Measurements from ENCODE around the gene SNTG2. TPM values are rescaled to one million over a fixed set of nuclear protein-coding genes. Genes with fewer than 3 reads are reported as not detected.

Gene SNTG2
- total RNA-seq, 2 donors from 2014 or later: 4.1 to 11.9 TPM

DNA sequence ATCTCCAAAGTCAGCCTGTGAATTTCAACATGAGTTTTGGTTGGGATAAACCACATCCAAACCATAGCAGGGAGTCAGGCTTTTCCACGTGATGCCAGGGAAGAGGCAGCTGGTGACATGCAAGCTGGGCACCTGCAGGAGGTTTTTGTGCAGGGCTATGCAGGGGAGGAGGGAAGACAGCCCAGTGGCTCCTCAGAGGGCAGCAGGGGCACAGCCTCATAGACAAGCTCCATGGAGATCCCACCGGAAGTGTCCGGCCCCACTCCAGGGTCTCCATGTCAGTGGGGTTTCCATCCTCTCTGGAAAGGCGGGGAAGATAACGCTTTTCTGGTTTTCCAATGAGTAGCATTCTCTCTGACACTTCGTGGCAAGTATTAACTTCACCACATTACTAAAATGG, 327.0 kb downstream of the SNTG2 start:
- no peak overlapping the region for H3K9ac ChIP-seq (ENCODE audit: extremely low read depth, low read length, poor library complexity, severe bottlenecking)
- no peak overlapping the region for H3K27ac ChIP-seq (ENCODE audit: low read depth, low read length)
- no peaks in the 10 kb centered on the region for H3K27me3 ChIP-seq (ENCODE audit: control insufficient read depth, insufficient read depth, low read length, poor library complexity, severe bottlenecking)
- no peak for DNase-seq
- H3K36me3 Mint-ChIP-seq (ENCODE audit: low read depth): no peaks in the 10 kb centered on the region
- no peak overlapping the region for H3K4me3 ChIP-seq (ENCODE audit: low read length)
- 83 to 92% methylated on average over 5 to 6 of the region's 6 CpGs for WGBS, 2 experiments (ENCODE audit: insufficient coverage in 1 of 2, insufficient read length in 1 of 2)
- H3K36me3 ChIP-seq (ENCODE audit: control insufficient read depth, insufficient read depth, low read length): no peaks in the 10 kb centered on the region
- H3K27ac Mint-ChIP-seq: no peak overlapping the region
- no peaks in the 10 kb centered on the region for H3K4me1 Mint-ChIP-seq
- H3K27me3 Mint-ChIP-seq (ENCODE audit: insufficient read depth): peaks cover 2% of the 10 kb centered on the region
- no peaks in the 10 kb centered on the region for H3K4me1 ChIP-seq (ENCODE audit: control insufficient read depth, insufficient read depth, low read length)
- no peaks in the 10 kb centered on the region for H3K9me3 ChIP-seq (ENCODE audit: control insufficient read depth, low read length)
- H3K9me3 Mint-ChIP-seq: peaks cover 19% of the 10 kb centered on the region
- H3K4me3 Mint-ChIP-seq: no peak overlapping the region
- no peak for TF ChIP-seq CTCF (conservative IDR thresholded peaks at IDR 0.05)

DNA sequence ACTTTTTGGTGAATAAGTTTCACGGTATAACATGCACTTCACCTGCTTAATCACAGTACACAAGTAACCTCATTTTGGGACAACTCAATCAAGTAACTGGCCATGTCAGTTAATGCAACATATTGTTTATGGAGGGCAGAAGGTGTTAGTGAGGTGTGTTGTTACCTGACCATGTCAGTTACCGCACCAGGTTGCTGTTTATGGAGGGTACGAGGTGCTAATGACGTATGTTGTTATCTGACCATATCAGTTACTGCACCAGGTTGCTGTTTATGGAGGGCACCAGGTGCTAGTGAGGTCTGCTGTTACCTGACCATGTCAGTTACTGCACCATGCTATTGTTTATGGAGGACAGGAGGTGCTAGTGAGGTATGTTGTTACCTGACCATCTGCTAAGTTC, 327.5 kb downstream of the SNTG2 start:
- Histone ChIP-seq H3K4me3 (ENCODE audit: low read length) (no peak overlapping the region), H3K27ac (ENCODE audit: low read depth, low read length) (no peak overlapping the region), H3K27me3 (ENCODE audit: control insufficient read depth, insufficient read depth, low read length, poor library complexity, severe bottlenecking) (no peaks in the 10 kb centered on the region), H3K9me3 (ENCODE audit: control insufficient read depth, low read length) (no peaks in the 10 kb centered on the region), H3K36me3 (ENCODE audit: control insufficient read depth, insufficient read depth, low read length) (no peaks in the 10 kb centered on the region), H3K4me1 (ENCODE audit: control insufficient read depth, insufficient read depth, low read length) (no peaks in the 10 kb centered on the region), H3K9ac (ENCODE audit: extremely low read depth, low read length, poor library complexity, severe bottlenecking) (no peak overlapping the region)
- peaks cover 2% of the 10 kb centered on the region for H3K27me3 Mint-ChIP-seq (ENCODE audit: insufficient read depth)
- H3K4me3 Mint-ChIP-seq: no peak overlapping the region
- H3K27ac Mint-ChIP-seq: no peak overlapping the region
- DNase-seq: no peak
- H3K4me1 Mint-ChIP-seq: no peaks in the 10 kb centered on the region
- WGBS, 2 experiments (ENCODE audit: insufficient coverage in 1 of 2, insufficient read length in 1 of 2): 87 to 100% methylated on average over 1 to 4 of the region's 4 CpGs
- no peaks in the 10 kb centered on the region for H3K36me3 Mint-ChIP-seq (ENCODE audit: low read depth)
- TF ChIP-seq CTCF (conservative IDR thresholded peaks at IDR 0.05): no peak
- peaks cover 19% of the 10 kb centered on the region for H3K9me3 Mint-ChIP-seq

DNA sequence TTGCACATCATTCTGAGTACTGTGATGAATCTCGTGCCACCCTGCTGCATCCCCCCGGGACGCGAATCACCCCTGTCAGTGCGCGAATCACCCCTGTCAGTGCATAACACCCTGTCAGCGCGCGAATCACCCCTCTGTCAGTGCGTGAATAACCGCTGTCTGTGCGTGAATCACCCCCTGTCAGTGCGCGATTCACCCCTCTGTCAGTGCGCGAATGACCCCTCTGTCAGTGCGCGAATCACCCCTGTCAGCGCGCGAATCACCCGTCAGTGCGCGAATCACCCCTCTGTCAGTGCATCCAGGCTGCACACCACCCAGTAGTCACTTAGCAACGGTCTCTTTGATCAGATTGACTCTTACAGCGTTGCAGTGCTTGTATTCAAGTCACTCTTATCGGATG, 328.2 kb downstream of the SNTG2 start:
- peaks cover 17% of the 10 kb centered on the region for H3K9me3 Mint-ChIP-seq
- H3K4me3 Mint-ChIP-seq: no peak overlapping the region
- no peaks in the 10 kb centered on the region for H3K36me3 ChIP-seq (ENCODE audit: control insufficient read depth, insufficient read depth, low read length)

More for the DNA sequence above, 328.2 kb downstream of the SNTG2 start:
- peaks cover 1% of the 10 kb centered on the region for H3K4me1 Mint-ChIP-seq
- H3K9ac ChIP-seq (ENCODE audit: extremely low read depth, low read length, poor library complexity, severe bottlenecking): no peak overlapping the region
- H3K4me1 ChIP-seq (ENCODE audit: control insufficient read depth, insufficient read depth, low read length): no peaks in the 10 kb centered on the region
- no peak overlapping the region for H3K27ac Mint-ChIP-seq
- H3K9me3 ChIP-seq (ENCODE audit: control insufficient read depth, low read length): no peaks in the 10 kb centered on the region
- H3K27me3 Mint-ChIP-seq (ENCODE audit: insufficient read depth): peaks cover 2% of the 10 kb centered on the region
- no peak for DNase-seq
- WGBS, 2 experiments (ENCODE audit: insufficient coverage in 1 of 2, insufficient read length in 1 of 2): 93 to 96% methylated on average over 23 to 27 of the region's 27 CpGs
- no peaks in the 10 kb centered on the region for H3K27me3 ChIP-seq (ENCODE audit: control insufficient read depth, insufficient read depth, low read length, poor library complexity, severe bottlenecking)
- TF ChIP-seq CTCF (conservative IDR thresholded peaks at IDR 0.05): no peak
- H3K27ac ChIP-seq (ENCODE audit: low read depth, low read length): no peak overlapping the region
- H3K4me3 ChIP-seq (ENCODE audit: low read length): no peak overlapping the region
- no peaks in the 10 kb centered on the region for H3K36me3 Mint-ChIP-seq (ENCODE audit: low read depth)

Data from endodermal cell (in vitro differentiated cells).